NCI-H2081 (cell line): ENCODE results near the gene NAA40.
A peak's percentile ranks its signal among the peaks of the same experiment; 100 is the strongest.
"Not testable (repeated sequence)": the region's sequence is repeated elsewhere in the genome, so short reads cannot be mapped to it uniquely, and the experiment has no call there.

ENCODE experiments used
- DNase-seq, 2 experiments: peaks; one replicate each; lab custom pipeline; 2025; lab: John Stamatoyannopoulos, UW

Gene NAA40

DNA sequence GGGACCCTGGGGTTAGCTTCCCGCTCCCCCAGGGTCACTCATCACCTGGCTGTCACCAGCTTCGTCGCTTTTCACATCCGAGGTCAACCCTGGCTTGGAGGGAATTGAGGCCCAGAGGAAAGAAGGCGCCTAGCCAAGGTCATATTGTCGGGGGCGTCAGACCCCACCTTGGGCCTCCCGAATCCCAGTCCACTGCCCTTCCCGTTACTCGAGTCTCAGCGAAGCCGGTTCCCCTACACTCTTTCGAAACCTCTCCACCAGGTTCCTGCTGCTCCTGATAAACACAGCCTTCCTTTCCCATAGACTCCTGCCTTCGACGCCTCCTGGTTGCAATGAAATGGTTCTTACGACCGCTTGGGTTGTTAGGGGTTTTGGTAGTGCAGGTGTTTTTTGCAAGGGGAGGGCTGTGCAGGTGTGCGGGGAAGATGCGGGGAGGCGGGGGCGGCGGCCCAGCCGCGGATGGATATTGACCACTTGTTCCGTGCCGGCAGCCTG is 642 bp downstream of the NAA40 start:
- DNase-seq, result peak in 1 of 2 experiments; percentile 26

- DNase-seq, result no peak
Observed at GRCh38 chr11:63940786-63941185, 2.0 kb downstream of the NAA40 start.

DNA sequence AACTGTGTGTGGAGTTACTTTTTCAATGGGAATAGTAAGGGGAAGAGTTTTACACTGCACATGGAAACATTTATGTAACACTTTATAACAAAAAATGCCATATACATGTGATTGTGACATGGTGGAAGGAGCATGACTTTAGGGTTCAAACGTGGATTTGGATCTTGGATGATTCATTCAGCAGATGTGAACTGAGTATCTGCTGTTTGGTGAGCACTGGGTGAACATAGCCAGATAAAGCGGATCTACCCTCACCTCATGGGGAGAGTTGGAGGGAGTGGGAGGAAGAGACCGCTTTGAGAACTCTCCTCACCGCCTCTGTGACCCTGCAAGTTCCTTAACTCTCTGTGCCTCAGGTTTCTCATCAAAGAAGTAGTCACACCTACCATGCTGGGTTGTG is 3.1 kb downstream of the NAA40 start:
- DNase-seq, result no peak

DNA sequence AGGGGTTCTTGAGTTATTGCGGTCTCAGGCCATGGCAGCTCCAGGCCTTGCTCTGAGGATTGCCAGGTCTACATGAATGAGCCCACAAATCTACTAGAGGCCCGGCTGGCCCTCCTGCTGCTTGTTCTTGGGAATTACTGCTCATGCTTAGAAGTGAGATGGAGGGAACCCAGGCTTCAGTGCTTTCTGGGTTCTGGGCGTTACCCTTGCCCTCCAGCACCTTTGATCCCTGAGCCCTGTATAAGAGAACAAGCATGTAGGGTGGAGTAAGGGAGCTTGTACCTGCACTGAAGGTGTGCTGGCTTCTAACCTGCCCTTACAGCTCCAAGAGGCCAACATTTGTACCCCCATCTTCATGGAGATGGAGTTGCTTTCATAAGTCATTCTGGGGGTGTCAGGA is 4.0 kb downstream of the NAA40 start:
- no peak for DNase-seq

- DNase-seq, result no peak
Observed at GRCh38 chr11:63944987-63945386, 6.2 kb downstream of the NAA40 start.

- DNase-seq, result peak; percentile 52 to 72
Observed at GRCh38 chr11:63945477-63946163, 6.8 kb downstream of the NAA40 start.

- DNase-seq, result no peak
Observed at GRCh38 chr11:63951779-63952536, 13.2 kb downstream of the NAA40 start.

DNA sequence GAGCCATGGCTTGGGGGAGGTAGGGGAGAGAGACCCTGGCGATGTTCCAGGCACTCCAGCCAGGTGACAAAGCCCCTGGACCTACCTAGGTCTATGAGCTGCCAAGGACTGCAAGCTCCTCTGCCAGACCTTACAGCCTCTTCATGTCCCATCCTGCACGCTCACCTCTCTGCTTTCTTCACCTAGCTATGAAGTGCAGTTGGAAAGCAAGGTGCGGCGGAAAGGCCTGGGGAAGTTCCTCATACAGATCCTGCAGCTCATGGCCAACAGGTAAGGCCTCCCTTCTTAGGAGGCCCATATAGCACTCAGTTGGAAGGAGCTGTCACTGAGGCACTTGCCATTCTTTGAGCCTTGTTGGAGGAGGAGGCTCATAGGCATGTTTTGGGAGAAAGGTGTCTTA is 13.8 kb downstream of the NAA40 start:
- DNase-seq, result no peak

GRCh38 chr11:63958008-63958407 is 19.2 kb downstream of the NAA40 start:
- no peak for DNase-seq

DNA sequence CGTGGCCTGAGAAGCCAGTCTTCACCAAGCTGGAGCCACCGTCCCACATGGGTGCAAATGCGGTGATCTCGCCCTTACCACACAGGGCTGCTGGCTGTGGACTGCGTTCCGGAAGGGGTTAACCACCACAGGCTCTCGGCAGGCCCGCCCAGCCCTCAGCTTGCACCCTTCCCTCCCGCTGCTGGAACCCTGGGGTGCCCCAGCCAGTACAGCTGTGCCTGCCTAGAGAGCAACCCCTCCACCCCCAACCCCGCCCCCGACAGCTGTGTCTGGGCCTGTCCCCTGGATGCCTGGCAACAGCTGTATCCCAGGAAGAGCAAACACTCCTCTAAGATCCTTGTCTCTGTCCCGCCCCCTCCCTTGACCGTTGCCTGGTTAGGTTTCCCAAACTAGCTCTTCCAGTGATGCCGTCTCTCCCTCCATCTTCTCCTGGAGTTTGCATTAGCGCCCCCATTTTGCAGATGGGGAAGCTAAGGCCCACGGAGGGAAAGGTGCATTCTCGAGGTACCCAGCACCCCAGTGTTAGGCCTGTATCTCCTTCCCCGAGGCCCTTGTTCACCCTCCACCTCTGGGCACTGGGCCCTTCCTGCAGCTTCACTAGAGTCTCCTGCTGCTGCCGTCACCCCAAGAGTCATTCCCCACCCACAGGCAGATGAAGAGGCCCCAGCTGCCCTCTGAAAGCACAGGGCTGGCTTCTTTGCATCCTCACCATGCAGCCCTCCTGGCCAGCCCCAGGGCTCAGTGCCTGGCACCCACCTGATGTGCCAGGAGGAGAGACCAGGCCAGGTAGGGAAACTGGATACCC is 23.0 kb downstream of the NAA40 start:
- DNase-seq, result peak in 1 of 2 experiments; percentile 42

DNA sequence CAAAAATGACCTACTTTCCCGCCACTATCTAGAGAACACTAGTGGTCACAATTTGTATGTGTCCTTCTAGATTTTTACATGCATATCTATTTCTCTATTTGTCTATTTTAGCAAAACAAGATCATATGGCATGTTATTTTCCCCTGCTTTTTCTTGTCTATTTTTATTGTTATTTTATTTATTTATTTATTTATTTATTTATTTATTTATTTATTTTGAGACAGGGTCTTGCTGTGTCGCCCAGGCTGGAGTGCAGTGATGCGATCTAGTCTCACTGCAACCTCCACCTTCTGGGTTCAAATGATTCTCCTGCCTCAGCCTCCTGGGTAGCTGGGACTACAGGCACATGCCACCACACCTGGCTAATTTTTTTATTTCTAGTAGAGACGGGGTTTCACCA is 25.1 kb downstream of the NAA40 start:
- DNase-seq, result not testable (repeated sequence)

DNA sequence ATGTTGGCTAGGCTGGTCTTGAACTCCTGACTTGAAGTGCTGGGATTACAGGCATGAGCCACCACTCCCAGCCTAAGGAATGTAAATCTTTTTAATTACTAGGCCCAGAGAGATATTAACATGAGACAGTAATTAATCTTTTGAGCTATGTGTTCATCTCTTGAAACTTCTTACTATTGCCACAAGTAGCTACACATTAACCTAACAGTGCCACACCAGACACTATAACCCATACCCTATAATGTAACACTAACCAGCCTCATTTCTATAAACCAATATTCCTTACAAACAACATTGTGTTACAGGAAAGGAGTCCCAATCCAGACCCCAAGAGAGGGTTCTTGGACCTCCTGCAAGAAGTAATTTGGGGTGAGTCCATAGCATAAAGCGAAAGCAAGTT is 27.6 kb downstream of the NAA40 start:
- DNase-seq, result no peak

DNA sequence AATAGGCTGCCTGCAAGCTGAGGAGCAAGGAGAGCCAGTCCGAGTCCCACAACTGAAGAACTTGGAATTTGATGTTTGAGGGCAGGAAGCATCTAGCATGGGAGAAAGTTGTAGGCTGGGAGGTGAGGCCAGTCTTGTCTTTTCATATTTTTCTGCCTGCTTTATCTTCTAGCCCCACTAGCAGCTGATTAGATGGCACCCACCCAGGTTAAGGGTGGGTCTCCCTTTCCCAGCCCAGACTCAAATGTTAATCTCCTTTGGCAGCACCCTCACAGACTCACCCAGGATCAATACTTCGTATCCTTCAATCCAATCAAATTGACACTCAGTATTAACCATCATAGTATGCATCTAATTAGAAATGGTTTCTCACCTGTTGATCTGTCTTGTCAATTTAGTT is 30.7 kb downstream of the NAA40 start:
- no peak for DNase-seq

DNA sequence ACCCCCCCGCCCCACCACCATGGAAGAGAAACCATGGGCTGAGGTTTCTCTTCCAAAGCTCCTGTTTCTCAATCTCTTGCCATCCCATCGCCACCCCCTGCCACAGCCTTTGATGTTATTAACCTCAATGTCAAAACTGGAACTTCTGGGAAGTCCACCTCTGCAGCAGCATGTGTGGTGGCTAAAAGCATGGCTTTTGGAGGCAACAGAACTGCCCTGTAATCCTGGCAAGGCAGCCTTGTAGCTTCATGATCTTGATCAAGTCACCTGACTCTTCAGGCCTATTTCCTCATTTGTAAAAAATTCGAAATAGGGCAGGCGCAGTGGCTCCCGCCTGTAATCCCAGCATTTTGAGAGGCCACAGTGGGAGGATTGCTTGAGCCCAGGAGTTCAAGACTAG is 32.1 kb downstream of the NAA40 start:
- no peak for DNase-seq

- DNase-seq, result not testable (repeated sequence)
Observed at GRCh38 chr11:63973912-63974258, 35.1 kb downstream of the NAA40 start.

- DNase-seq, result peak; percentile 99 to 100
Observed at GRCh38 chr11:63974259-63975143, 35.7 kb downstream of the NAA40 start, which contains the start of gene COX8A. Gene COX8A (plus strand): TSS chr11:63974620. CDS start chr11:63974681, 61 bp downstream.

DNA sequence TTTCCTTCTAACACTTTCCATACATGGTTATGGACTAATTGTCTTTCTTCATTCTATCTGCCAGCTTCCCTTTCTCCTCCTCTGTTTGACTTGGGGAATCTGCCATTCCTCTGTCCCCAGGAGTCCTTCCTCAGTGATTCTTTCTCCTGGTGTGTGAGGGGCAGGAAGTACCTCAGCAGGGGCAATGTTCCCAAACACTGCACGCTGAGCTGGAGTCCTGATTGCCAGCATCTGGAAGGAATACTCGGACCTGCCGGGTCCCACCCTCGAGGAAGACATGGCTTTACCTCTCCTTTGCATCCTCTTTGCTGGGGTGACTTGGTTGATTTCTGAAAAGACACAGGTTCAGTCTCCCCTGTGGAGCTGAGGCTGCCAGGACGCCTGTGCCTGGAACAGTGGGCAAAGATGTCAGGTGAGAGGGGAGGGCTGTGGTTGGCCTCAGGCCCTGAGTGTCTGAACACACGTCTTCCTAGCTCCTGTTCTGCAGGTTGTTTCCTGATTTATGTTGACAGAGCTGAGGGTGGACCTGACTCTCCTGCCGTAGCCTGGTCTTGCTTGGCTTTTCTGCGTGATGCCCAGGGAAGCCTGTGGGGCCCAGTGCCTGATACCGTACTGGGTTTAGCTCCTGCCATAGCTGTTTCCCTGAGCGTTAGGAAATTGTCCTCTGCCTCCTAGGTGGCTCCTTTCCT is 39.9 kb downstream of the NAA40 start:
- DNase-seq, result no peak

GRCh38 chr11:63979426-63979825 is 40.6 kb downstream of the NAA40 start:
- no peak for DNase-seq

- DNase-seq, result peak in 1 of 2 experiments; percentile 49
Observed at GRCh38 chr11:63985812-63986155, 47.0 kb downstream of the NAA40 start.

DNA sequence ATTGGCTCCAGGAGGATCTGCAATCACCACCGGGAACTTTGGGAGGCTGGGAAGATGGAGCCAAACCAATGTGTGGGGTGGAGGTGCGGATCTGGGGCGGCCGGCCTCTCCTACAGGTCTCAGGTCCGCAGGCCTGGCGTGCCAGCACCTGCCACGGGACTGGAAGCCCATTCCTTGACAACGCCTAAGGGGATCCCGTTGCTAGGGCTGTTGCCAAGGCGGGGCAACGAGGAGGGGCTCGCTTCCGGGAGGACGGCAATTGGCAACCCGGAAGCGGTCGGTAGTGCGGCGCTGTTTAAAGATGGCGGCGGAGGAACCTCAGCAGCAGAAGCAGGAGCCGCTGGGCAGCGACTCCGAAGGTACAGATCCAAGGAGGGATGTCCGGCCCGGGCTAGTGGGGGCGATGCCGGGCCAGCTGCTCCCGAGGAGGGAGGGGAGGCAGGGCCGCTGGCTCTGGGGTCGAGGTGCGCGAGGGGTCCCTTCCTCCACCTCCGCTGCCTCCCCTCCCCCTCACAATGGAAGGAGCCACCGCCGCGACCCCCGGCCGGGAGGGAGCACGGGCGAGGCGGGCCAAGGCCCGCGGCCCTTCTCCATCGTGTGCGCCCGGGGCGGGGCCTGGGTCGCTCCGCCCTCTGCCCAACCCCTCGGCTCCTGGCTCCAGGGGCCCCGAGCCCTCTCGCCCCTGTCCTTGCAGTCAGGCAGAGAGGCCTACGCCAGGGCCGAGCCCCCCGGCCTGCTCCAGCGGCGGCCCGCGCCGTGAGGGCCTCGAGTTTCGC is 47.5 kb downstream of the NAA40 start, which contains the start of gene OTUB1:
OTUB1 (plus strand) TSS at position 283 of the 776 bp plus-strand sequence; CDS start at position 302, 19 bp downstream.
- peak; percentile 94 to 96 for DNase-seq
